ENCODE results near the gene NRG2.

Gene NRG2

DNA sequence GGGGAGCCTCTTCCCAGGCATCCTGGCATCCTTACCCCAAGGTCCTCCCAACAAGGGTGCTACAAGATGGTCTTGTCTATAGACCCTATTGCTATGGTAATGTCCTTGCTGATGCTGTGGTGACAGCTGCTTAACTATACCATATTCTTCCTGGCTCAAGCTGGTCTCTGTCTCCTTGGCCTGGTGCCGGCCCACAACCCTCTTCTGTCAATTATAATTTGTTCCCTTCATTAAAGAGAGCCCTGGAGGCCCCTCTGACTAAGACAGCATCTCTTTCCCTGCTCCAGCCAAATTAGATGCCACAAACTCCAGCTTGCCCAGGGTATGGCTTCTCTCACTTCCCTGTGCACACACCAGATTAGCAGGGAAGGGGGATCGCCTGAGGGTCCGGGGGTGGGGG, 160.8 kb downstream of the NRG2 start:
- no peak for DNase-seq (ENCODE audit: low read depth, low spot score)

DNA sequence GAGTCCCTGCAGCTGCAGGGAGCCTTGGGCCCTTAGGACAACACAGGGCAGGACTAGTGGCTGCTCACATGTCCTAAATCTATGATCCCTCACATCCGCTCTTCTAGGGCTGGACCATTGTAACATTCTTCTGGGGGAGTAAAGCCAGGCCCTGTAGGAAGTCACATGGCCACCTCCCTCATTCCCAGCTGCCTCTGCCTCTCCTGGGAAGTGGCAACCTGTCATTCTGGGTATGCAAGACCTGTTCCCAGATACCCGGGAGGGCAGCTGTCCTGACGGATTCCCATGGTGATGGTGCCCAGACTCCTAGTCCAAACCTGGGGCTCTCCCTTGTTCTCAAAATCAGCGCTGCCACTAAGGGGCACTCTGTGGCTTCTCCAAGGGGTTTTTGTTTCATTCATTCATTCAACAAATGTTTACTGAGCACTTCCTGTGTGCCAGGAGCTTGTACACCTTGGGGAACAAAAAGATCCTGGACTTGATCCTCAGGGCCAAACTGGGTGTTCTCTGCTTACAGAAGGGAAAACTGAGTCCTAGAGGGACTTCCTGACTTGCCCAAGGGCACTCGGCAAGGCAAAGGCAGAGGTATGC, 161.9 kb downstream of the NRG2 start:
- DNase-seq (ENCODE audit: low read depth, low spot score), result no peak

DNA sequence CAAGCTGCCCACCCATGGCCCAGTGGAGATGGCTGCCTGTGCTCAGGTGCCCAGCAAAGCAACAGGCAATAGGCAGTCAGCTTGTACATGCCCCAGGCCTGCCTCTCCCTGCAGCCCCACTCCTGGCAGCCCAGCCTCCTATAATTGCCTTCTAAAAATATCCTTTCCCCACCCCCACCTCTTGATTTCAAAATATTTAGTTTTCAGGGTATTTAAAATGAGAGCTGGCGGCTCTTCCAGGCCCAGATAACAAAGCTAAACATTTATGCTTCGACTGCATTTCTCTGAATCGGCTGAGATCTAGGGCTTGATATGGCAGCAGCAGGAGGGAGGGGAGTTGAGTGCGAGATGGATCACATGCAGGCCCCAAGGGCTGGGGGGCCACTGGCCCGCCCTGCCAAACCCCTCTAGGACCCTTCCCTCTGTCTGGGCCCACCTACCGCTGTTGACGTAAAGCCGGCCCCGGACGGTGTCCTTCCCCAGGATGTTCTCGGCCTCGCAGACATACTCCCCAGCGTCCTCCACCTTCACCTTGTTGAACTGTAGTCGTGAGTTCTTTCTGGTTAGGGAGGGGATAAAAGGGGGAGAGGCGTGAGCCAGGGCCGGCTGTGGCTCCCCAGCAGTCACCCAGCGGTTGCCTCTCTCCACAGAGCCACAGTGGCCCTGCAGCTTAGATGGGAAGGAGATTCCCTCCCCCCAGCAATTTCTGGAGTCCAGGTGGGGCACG, 162.5 kb downstream of the NRG2 start:
- DNase-seq (ENCODE audit: low read depth, low spot score), result no peak

DNA sequence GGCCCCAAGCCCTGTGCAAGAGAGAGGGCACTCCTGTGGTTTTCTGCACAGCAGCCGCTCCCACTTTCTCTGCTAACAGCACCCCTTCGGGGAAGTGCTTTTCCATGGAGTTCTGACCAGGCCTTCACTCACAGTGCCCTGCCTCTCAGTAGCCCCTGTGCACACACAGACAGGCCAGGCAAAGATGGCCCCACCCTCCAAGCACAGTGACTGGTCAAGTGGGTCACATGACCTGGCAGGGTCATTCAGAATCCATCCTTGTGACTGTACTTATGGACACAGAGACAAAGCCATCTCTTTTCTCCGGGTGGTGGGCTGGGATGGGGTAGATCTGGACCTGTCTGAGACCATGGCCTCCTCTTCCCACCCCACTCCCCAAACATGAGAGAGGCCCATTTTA, 165.0 kb downstream of the NRG2 start:
- DNase-seq (ENCODE audit: low read depth, low spot score), result no peak

DNA sequence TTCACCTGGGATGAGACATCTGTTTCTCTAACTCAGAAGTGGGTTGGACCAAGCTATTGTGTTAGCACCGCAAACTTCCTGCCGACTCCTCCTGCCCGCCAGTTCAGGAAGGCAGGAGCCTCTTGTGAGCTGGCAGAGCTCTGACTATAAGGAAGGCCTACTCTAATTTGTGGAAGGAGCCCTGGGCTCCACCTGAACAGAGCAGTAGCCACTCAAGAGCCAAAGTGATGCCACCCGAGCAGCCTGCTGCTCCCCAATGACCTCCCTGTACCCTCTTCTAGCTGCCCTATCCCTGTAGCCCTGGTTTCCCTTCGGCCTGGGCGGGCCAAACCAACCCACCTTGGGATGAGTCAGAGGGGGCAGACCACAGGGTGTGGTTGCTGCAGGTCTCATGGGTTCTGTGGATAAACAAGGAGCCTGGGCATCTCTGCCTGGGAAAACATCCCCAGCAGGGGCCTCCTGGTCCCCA, 165.9 kb downstream of the NRG2 start:
- DNase-seq (ENCODE audit: low read depth, low spot score), result no peak

DNA sequence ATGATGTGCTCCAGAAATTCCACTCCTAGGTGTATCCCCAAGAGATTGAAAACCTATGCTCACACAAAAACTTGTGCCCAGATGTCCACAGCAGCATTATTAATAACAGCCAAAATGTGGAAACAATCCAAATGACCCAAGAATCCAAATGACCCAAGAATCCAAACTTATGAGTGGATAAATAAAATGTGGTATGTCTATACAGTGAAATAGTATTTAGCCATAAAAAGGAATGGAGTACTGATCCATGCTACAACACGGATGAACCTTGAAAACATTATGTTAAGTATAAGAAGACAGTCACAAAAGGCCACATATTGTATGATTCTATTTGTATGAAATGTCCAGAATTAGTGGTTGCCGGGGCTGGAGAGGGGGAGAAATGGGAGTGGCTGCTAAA, 167.1 kb downstream of the NRG2 start:
- no peak for DNase-seq (ENCODE audit: low read depth, low spot score)

DNA sequence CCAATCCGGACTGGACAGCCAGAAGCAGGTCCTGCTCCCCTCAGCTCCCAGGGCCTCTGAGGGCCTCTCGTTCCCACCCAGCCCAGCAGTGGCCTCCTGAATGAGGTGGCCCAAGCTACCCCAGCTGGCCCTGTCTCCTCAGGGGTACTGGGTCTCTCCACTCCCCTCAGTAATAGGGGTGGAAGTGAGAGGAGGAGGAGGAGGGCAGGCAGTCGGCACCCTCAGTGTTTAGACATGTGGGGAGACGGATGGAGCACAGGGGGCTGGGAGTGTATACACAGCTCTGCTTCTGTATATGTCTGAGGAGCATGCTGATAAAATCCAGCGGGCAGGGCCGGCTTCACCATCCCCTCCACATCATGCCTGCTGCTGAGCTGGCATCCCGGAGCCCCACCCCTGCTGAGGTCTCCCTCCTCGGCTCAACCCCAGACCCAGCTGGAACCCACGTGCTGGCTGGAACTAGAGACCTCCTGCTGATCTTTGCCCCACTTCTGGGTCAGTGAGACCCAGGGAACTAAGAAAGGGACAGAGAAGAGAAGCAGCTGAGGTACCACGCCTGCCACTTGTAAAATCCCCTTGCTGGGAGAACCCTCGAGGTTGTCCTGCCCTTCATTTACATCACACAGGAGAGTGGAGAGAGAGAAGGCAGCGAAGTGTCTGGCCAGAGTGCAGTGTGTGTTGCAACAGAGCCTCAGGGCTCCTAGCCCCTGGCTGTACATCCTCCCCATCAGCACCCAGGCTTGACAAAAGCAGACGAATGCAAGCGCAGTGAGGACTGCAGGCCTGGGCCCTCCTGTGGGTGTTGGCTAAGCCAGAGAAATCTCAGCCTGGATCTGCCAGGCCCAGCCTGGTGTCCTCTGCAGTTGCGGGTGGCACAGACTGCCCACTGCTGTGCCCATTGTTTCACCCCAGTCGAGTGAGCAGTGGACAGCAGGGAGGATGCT, 170.0 kb downstream of the NRG2 start:
- DNase-seq (ENCODE audit: low read depth, low spot score), result no peak

DNA sequence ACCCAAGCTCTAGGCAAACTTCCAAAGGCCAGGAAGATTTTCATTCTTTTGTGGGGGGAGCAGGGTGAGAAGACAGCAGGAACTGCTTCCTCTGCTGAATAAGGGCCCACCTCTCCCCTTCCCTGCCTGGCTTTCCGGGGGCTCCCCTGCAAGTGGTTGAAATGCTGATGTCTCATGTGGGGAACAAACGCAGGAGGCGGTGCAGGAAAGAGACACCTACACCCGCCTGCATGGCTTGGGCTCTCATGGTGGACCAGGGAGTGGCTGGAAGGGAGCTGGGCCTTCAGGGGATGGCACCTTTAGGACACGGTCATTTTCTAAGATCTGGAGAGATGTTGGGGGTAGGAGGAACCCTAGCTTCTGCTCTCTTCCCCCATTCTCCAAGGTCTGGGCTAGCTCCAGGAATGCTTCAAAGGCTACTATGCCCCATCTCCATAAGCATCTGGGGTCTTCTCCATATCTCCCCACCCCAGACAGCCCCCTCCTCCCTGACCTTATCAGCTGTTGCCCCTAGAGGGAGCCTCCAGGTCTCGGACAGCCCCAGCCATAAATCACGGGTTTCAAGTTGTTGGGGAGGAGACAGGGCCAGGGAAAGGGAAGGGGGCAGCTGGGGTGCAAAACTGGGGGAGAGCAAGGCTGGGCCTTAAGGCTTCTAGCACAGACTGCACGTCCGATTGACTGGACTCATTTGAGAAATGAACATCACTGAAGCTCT, 170.9 kb downstream of the NRG2 start:
- DNase-seq (ENCODE audit: low read depth, low spot score), result no peak

DNA sequence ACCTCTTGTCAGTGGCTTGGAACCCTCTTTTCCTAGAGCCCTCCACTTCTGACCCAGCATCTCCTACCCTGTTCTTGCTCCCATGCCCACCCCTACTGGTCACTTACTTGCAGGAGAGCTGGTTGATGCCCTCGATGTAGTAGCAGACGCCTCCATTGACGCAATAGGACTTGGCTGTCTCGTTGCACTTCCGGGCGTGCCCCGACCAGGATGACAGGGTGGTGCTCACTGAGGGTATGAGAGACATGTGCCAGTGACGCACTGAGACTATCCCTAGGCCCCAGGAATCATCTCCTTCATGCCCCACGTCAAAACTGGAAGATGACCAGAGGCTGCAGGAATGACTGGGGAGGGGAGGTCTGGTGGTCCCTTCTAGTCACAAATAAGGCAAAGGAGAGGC, 171.5 kb downstream of the NRG2 start:
- no peak for DNase-seq (ENCODE audit: low read depth, low spot score)

DNA sequence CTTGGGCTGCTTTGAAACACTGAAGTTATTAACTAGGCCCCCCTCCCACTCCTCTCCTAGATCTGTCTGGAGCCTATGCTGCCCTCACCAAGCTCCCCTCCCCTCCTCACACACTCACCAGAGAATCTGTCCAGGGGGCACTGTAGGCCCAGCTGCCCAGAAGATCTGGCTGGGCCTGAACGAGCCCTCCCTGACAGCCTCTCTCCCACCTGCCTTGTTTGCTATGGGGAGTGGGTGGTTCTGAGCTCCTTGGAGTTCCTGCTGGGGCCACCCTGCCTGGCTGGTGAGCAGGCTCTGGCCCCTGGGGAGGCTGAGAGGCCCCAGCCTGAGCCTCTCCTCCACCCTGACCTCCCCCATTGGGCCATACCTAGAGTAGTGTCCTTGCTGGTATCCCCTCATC, 172.4 kb downstream of the NRG2 start:
- DNase-seq (ENCODE audit: low read depth, low spot score), result no peak

DNA sequence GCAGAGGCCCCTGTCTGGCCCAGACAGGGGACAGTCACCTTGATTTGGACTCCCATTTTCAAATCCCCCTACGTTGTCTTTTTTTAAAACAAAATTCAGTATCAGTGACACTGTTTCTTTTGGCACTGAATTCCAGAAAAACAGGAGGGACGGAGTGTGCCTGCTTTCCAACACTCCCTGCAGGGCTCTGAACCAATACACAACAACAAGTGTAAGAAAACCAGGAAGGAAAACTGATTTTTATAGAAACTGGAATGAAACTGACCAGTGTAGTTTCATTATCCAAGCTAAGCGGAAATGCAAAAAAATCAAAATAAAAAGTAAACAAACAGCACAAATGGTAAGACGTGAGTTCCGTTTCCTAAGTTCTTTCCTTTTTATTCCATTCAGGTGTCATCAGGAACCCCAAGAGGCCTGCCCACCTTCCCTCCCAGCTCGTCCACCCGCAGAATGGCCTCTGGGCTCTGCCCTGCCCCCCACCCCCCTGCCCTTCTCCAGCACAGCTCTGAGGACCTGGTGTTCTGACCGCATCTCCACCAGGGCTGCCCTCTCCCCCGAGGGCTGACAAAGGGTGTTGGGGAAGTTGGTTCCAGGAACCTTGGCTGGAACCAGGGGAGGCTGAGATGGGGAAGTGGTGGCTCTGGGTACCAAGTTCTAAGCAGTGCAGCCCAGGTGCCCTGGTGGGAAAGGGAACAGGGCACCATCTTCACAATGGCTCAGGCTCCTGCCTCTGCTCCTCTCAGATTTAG, 173.9 kb downstream of the NRG2 start:
- no peak for DNase-seq (ENCODE audit: low read depth, low spot score)

DNA sequence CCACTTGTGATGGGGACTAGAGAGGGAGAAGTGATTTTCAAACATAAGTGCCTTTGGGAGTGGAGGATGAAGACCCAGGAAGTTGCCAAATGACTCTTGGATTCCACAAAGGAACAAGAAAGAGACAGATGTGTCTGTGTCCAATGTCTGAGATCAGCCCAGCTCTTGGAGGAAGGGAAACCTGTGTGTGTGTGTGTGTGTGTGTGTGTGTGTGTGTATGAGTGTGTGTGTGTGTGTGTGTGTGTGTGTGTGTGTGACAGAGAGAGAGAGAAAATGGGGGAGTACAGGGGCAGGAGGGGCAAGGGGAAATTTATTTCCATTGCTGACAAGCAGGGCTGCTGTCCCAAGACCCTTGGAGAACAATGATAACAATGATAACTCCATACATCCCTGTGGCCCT, 175.5 kb downstream of the NRG2 start:
- no peak for DNase-seq (ENCODE audit: low read depth, low spot score)

DNA sequence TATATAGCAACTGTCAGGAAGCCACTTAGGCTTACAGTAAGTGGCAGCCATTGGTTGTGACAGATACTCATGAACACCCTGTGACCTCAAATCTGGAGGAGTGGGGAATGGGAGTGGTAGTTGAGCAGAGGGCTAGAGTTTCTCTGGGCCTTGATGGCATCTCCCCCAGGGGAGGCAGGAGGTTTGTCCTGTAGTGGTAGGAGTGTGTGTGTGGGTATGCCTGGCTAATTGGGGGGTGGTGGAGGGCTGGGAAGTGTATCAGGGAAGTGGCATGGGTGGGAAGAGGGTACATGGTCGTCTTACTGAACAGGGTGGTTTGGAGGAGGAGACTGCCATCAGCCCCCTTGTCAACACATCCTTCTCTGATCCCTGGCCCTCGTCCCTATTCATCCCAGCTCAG, 176.0 kb downstream of the NRG2 start:
- no peak for DNase-seq (ENCODE audit: low read depth, low spot score)

DNA sequence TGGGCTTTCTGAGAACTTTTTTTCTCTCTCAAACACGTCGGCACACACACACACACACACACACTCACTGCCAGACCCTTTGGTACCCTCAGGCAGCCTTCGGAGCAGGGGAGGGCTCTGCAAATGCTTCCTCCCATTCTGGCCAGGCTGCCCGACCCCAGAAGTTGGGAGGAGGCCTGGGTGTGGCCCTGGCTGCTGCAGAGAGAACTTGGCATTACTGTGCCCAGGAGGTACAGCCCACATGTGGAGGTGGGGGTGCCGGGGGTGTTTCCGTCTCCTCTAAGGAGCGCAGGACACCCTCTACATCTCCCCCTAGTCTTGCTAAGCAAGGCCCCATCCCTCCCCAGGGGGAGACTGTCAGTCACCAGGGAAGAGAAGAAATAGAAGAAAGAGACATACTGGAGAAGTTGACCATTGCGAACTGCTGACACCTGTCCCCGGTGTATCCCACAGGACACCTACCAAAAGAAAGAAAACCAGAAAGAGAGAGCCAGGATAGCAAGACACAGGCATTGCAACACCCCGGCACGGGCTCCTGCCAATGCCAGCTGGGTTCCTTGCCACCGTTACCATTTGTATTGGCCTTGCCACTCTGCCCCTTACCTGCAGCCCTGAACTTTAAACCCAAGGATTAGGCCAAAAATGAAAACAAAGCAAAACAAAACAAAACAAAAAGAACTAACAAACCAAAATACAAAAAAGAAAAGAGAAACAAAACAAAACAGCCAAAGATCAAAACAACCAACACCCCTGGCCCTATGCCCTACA, 178.2 kb downstream of the NRG2 start:
- DNase-seq (ENCODE audit: low read depth, low spot score), result no peak

DNA sequence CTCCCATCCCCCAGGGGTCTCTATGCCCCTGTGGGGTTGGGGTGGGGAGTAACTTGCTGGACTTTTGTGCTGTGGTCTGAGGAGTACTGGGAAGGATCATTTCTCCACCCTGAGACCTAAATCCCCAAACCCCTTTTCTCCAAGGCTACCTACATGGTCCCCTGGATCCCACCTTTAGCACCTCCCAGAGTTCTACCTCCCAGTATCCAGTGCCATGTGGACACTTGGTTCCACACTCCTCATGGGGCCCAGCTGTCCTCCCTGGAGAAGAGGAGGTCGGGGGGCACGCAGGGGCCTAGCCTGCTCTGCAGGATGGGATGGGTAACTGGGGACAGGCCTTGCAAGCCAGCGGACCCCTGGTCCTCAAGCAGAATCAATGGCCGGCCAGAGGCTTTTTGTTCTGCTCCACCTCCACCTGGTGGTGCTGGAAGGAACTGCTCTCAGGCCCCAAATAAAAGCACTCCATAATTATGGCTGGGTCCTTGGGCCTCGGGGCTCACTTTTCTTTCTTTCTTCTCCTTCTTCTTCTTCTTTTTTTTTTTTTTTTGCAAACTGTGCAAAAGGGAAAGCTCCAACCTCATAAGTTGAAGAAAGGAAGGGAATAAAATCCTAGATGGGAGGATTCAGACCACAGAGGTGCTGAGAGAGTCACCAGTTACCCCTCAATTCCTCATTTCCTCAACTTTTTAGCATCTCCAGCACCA, 179.1 kb downstream of the NRG2 start:
- DNase-seq (ENCODE audit: low read depth, low spot score), result no peak

DNA sequence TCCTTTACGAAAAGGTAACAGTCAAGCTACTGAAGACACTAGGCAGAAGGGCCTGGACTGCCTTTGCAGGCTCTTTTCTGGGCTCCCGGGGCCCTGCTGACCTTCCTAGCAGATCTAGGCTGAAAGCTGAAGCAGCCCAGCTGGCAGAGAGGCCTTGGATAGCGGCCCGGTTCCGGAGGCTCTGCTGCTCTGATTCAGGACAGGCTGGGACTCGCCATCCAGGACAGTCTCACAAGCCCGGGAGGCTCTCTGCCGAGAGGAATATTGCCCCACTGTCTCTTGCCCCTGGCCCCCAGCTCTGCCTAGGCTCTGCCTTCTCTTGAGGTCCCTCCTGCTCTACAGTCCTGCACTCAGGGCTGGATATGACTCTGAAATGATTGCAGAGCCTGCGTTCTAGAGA, 179.7 kb downstream of the NRG2 start:
- DNase-seq (ENCODE audit: low read depth, low spot score), result no peak

DNA sequence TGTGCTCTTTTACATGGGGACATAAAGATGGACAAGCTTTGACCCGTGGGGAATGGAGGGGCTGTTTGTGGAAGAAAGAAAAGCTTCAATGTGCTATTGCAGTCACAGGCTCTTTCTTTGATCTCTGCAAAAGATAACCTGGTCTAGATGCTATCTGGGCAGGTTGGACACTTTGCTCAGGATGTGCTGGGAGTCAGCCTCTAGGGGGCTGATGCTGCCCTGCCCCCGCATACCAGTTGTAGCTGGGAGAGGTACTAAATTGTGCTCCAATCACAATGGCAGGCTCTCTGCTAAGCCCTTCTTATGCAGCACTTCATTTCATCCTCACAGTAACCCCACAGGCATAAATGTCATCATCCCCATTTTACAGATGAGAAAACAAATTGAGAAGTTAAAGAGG, 180.3 kb downstream of the NRG2 start:
- no peak for DNase-seq (ENCODE audit: low read depth, low spot score)

DNA sequence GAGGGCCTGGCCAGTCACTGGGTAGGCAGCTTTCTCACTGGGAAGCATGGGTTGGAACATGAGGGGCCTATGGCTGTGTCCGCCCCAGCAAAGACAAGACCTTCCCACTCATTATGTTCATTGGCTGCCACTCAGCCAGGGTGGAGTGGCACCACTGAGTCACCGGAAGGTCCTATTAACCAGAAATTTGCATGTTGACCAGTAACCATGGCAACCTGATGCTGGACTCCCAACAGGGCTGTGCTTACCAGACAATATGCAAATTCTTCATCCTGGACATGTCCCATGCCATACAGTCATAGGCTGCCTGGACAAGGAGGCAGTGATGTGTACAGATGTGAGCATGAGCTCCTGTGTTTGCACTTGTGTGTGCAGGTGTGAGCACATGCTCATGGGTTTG, 180.8 kb downstream of the NRG2 start:
- no peak for DNase-seq (ENCODE audit: low read depth, low spot score)

DNA sequence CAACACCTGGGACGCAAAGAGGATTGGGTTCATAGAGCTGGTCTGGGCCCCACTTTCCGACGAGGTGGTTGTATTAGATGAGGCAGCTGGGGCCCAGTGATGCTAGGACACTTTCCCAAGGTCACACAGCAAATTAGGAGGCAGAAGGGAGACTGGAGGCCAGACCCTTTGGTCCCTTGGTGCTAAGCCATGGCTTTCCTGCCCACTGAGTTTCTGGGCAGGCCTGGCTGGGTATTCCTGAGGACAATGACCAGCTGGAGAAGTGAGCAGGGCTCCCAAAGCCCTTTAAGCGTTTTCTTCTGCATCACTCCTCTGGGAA, 181.3 kb downstream of the NRG2 start:
- no peak for DNase-seq (ENCODE audit: low read depth, low spot score)

Data from brain pericyte (primary cell).